T-helper 2 cell treated with Interferon-gamma antibody and Interleukin-4, amounts not matched to agents 5 μg/mL and 100 μg/mL, for 36 hours (primary cell): ENCODE results near the gene FHIT.
A peak's percentile ranks its signal among the peaks of the same experiment; 100 is the strongest.
"Not testable (repeated sequence)": the region's sequence is repeated elsewhere in the genome, so short reads cannot be mapped to it uniquely, and the experiment has no call there.

Experiments
- DNase-seq: peaks from one replicate; pipeline ENCODE4 v3.0.0; 2021; ENCODE audit warnings: low spot score
- H3K27ac Mint-ChIP-seq: one replicate; pipeline ENCODE4 v1.8.0; 2021; ENCODE audit warnings: mild to moderate bottlenecking, mixed read lengths
- H3K27me3 Mint-ChIP-seq: one replicate; pipeline ENCODE4 v1.8.0; 2021; ENCODE audit warnings: low read depth, mixed read lengths
- H3K36me3 Mint-ChIP-seq: one replicate; pipeline ENCODE4 v1.8.0; 2021; ENCODE audit warnings: low read depth, mixed read lengths
- H3K4me1 Mint-ChIP-seq: one replicate; pipeline ENCODE4 v1.8.0; 2021; ENCODE audit warnings: low read depth, mixed read lengths
- H3K4me3 Mint-ChIP-seq: one replicate; pipeline ENCODE4 v1.8.0; 2022; ENCODE audit warnings: mild to moderate bottlenecking, moderate library complexity, mixed read lengths
- H3K9me3 Mint-ChIP-seq: one replicate; pipeline ENCODE4 v1.8.0; 2021; ENCODE audit warnings: mixed read lengths

FHIT gene

DNA sequence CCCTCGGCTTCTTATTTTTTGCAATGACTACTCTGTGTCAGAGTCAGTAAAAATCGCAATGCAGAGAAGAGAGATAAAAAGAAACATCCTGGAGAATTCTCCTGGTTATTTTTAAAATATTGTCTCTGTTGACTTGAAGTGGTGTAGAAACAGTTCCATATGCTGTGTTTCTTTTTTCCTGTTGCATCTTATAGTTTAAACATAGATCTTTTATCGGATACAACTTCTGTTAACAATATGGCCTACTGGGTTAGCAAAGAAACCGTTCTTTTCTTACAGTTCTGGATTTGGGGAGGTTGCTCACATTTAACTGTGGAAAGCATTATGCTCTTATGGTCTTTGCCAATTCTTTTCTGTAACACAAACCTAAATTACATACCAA lies 1432.3 kb downstream of the FHIT start:
- Mint-ChIP-seq H3K27me3 (no peaks in the 10 kb centered on the region), H3K4me3 (no peak overlapping the region), H3K4me1 (peaks cover 8% of the 10 kb centered on the region), H3K36me3 (peaks cover 26% of the 10 kb centered on the region), H3K27ac (no peak overlapping the region), H3K9me3 (peaks cover 28% of the 10 kb centered on the region)
- no peak for DNase-seq

DNA sequence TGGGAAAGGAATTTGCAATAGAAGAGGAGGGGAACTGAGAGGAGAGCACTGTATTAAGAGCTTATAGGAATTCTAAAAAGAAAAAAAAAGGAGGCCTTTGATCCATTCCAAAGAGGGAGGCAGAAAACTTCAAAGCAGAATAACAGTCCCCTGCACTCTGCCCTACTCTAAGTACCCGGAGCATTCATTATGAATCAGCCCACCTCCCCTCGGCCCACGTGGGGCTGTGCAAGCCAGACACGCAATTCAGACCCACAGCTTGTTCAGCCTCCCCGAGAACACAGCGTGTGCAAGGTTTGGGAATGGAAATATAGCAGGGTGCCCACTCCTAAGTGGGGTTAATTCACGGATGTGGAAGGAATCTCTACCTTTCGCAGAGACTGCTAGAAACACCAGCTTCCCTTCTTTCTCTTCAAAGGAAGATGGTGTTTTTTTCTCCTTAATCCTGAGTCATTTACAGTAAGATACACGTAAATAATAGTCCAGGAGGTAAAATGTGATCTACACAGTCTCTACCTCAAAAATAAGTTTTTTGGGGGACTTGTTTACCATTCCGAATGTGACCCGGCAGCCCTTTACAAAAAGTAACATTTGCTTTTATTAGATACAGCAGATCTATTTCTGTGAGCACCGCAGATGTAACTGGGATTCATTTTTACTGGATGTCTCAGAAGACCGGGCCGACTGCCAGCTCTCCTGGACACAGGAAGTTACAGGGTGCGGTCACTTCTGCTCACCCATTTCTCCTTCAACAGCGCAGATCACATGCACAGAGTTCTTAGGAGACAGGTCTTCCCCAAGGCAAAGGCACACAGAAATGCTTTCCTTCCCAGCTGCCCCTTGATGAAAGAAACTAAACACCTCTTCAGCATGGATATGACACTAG lies 1433.0 kb downstream of the FHIT start:
- peak overlapping the region; percentile 17 for H3K27ac Mint-ChIP-seq
- H3K36me3 Mint-ChIP-seq: peaks cover 23% of the 10 kb centered on the region
- H3K27me3 Mint-ChIP-seq: no peaks in the 10 kb centered on the region
- peaks cover 2% of the 10 kb centered on the region for H3K4me1 Mint-ChIP-seq
- peaks cover 22% of the 10 kb centered on the region for H3K9me3 Mint-ChIP-seq
- no peak overlapping the region for H3K4me3 Mint-ChIP-seq
- DNase-seq: no peak

DNA sequence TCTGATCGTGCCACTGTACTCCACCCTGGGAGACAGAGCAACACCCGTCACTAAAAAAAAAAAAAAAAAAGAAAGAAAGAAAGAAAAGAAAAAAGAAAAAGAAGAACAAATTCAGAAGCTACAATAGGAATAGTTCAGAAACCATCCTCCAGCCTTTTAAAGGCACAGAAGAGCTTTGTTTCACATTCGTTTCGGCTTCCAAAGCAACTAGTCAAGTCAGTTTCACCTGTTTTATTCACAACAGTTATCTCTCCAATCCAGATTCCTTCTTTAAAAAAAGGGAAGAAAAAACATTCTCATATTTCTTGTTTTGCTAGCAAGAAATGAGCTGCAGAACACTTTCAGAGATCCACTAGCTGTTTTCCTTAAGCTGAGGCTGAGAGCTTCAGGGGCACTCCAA lies 1433.7 kb downstream of the FHIT start:
- Mint-ChIP-seq H3K27ac (peak overlapping the region; percentile 17), H3K27me3 (no peaks in the 10 kb centered on the region), H3K4me3 (no peak overlapping the region), H3K36me3 (peaks cover 15% of the 10 kb centered on the region), H3K9me3 (peaks cover 14% of the 10 kb centered on the region), H3K4me1 (no peaks in the 10 kb centered on the region)
- no peak for DNase-seq

DNA sequence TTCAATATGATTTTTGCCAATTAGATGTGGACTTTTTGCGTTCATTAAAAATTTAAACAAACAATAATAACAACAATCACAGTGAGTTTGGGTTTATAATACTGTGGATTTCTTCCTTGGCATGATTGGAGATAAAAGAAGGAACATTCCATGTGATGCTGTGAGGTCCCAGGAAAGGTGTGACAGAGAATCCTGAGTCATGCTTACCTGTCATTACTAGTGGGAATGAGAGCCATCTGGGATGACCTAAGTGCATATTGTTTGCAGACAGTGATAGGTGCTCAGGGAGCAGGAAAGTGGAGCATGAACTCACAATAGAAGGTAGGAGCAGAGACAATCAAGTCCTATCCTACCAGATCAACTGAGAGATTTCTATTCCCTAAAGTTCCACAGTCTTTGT lies 1434.9 kb downstream of the FHIT start:
- no peak for DNase-seq
- no peak overlapping the region for H3K4me3 Mint-ChIP-seq
- H3K27me3 Mint-ChIP-seq: no peaks in the 10 kb centered on the region
- H3K36me3 Mint-ChIP-seq: peaks cover 11% of the 10 kb centered on the region
- H3K27ac Mint-ChIP-seq: no peak overlapping the region
- H3K4me1 Mint-ChIP-seq: peaks cover 3% of the 10 kb centered on the region
- H3K9me3 Mint-ChIP-seq: peaks cover 7% of the 10 kb centered on the region

DNA sequence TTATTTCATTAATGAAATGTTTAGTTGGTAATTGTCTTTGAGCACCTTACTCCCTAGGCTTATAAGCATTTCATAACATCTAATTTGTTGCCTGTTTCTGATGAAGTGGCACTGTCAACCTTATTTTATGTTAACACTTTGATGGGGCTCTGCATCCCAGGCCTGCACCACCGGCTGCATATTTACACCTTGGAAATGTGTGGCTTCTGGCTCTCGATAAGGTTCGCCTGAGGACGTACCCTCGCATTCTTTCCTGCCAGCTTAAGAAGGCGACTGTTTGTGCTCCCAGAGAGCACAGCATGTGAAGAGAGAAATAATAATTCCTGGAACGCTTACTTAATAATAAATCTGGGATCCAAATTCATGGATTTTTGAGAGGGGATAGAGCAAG lies 1438.1 kb downstream of the FHIT start:
- H3K36me3 Mint-ChIP-seq: peaks cover 5% of the 10 kb centered on the region
- no peaks in the 10 kb centered on the region for H3K9me3 Mint-ChIP-seq
- H3K27ac Mint-ChIP-seq: no peak overlapping the region
- no peak overlapping the region for H3K4me3 Mint-ChIP-seq
- H3K27me3 Mint-ChIP-seq: no peaks in the 10 kb centered on the region
- DNase-seq: no peak
- H3K4me1 Mint-ChIP-seq: peaks cover 8% of the 10 kb centered on the region

DNA sequence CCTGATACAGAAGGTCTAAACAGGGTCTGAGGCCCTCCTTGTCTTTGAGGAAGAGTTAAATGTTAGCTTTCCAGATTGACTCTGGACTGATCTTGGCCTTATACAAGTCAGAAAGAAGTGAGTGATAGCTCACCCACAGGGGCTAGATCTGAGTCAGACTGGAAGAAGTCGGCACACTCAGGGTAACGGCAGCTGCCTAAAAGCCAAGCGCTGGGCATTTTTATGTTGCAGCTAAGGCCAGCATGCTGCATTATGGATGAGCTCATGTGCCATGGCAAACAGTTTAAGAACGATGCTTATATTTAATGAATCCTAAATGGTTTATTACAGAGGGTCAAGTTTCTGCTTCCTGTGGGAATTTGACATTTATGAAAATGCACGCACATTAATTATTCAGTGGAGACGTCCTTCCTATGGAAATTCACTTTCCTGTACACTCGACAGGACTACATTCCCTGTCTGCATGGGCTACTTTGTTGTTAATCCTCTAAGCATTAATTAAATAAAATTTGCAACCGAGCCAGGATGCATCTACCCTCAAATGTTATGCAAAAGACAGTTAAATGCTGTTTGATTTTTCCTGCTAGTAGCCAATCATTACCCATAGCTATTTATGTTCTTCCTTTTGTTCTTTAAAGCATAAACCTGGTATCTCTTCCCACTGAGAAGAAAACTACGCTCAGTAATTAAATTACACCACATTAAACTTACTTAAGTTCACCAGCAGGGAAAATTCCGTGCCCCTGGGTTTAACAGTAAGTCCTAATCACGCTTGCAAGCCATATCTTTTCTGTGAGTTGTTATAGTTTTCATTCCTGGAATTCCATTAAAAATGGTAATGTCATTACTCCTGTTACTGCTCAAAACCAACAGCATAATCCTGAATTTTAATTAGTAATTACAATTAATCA lies 1438.8 kb downstream of the FHIT start:
- peaks cover 5% of the 10 kb centered on the region for H3K36me3 Mint-ChIP-seq
- H3K27me3 Mint-ChIP-seq: no peaks in the 10 kb centered on the region
- no peak for DNase-seq
- no peak overlapping the region for H3K27ac Mint-ChIP-seq
- peaks cover 8% of the 10 kb centered on the region for H3K4me1 Mint-ChIP-seq
- no peak overlapping the region for H3K4me3 Mint-ChIP-seq
- H3K9me3 Mint-ChIP-seq: no peaks in the 10 kb centered on the region

DNA sequence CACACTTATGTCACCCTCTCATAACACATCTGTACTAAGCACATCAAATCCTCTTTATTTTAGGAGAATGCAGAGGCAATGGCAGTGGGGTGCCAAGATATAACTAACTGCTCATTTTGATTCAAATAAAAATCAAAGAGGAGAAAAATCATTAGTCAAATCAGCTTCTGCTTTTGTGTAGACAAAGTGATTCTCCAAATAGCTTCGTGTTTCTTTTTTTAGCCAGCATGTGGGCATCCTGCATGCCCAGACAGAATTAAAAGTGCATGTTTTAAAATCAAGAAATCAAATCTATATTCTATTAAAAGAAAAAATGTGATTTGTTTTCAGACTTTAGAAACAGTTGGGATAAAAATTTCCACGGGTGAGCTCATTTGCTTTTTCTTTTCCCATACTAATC lies 1440.1 kb downstream of the FHIT start:
- Mint-ChIP-seq H3K9me3 (no peaks in the 10 kb centered on the region), H3K27ac (no peak overlapping the region), H3K27me3 (no peaks in the 10 kb centered on the region), H3K36me3 (peaks cover 5% of the 10 kb centered on the region), H3K4me3 (no peak overlapping the region), H3K4me1 (peaks cover 8% of the 10 kb centered on the region)
- DNase-seq: no peak

DNA sequence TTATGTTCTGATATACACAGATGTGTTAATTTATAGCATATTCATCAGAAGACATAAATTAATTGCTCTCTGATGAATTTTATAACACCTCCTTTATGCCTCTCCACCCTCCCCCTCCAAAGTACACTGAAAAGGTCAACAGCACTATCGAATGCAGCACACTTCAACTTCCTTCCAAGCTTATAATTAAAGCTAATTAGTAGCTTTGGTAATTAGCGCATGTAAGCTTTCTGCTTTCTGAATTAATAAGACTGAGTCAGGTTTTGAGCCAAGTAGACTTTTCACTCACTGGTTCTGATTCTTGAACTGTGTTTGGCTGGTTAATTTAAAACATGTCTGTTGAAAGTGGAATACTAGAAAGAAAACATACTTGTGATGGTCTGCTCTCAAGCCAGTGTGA lies 1440.6 kb downstream of the FHIT start:
- Mint-ChIP-seq H3K4me3 (no peak overlapping the region), H3K27ac (no peak overlapping the region), H3K27me3 (no peaks in the 10 kb centered on the region), H3K9me3 (no peaks in the 10 kb centered on the region), H3K4me1 (peaks cover 8% of the 10 kb centered on the region), H3K36me3 (peaks cover 5% of the 10 kb centered on the region)
- no peak for DNase-seq

DNA sequence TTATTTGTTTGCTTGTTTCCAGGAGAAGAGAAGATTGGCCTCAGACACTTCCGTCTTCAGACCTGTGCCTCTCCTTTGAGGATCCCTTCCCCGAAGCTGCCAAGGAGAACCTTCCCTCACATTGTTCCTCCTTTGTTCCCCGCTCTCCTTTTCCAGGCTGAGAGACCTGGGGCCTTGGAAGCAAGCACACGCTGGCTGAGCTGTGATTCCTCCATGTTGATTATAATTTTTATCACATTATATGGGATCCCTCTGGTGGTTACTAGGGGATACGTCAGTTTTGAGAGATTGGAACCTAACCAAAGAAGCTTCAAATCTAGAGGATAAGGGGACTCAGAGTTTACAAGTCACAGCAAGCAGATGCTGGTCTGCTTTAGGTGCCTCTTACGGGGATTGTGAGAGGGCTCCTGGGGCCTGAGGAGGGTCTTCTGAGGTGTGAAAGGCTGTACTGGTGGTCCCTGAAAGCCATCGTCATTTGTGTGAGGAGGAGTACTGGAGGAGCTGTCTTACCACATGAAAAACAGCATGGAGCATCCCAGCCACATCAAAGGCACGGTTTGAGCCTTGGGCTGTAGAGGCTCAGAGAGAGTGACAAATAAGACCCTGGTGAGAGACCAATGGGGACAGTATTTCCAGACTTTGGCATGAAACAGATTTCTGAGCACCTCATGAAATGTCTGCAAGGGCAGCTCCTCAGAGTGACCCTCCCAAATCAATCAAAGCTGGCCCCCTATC lies 1441.4 kb downstream of the FHIT start:
- Mint-ChIP-seq H3K4me3 (no peak overlapping the region), H3K36me3 (peaks cover 5% of the 10 kb centered on the region), H3K4me1 (peaks cover 8% of the 10 kb centered on the region), H3K27ac (no peak overlapping the region), H3K27me3 (no peaks in the 10 kb centered on the region), H3K9me3 (no peaks in the 10 kb centered on the region)
- DNase-seq: no peak

DNA sequence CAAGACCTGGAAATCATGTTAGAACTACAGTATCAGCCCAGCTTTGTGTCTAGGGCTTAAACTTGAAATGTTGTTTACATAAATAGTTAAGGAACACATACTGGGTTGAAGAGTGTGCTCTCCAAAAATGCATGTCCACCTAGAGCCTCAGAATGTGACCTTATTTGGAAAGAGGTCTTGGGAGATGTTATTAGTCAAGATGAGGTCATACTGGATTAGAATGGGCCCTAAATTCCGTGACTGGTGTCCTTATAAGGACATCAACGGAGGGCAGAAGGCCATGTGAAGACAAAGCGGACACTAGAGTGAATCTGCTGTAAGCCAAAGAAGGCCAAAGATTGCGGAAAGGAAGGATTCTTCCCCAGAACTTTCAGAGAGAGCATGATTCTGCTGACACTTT lies 1442.2 kb downstream of the FHIT start:
- H3K4me3 Mint-ChIP-seq: no peak overlapping the region
- no peak for DNase-seq
- peaks cover 3% of the 10 kb centered on the region for H3K36me3 Mint-ChIP-seq
- H3K27me3 Mint-ChIP-seq: no peaks in the 10 kb centered on the region
- H3K4me1 Mint-ChIP-seq: peaks cover 8% of the 10 kb centered on the region
- no peaks in the 10 kb centered on the region for H3K9me3 Mint-ChIP-seq
- no peak overlapping the region for H3K27ac Mint-ChIP-seq

DNA sequence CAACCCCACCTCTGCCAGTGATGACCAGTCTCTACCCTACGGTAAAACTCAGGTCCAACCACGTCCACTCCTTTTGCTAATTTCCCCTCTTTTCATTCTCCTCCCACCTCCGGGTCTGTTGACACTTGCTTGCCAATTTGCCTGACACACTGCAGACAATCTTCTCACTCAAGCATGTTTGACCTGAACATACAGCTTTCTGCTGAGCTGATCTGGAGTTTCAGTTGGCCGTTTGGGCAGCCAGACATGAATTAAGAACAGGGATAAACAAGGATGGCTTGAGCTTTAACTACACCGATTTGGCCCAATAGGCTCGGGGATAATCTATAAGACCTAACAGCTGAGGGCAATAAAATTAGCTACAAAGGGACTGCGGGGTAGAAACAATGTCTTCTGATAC lies 1442.8 kb downstream of the FHIT start:
- Mint-ChIP-seq H3K27me3 (no peaks in the 10 kb centered on the region), H3K4me3 (no peak overlapping the region), H3K36me3 (no peaks in the 10 kb centered on the region), H3K9me3 (no peaks in the 10 kb centered on the region), H3K27ac (no peak overlapping the region), H3K4me1 (peaks cover 8% of the 10 kb centered on the region)
- DNase-seq: no peak

DNA sequence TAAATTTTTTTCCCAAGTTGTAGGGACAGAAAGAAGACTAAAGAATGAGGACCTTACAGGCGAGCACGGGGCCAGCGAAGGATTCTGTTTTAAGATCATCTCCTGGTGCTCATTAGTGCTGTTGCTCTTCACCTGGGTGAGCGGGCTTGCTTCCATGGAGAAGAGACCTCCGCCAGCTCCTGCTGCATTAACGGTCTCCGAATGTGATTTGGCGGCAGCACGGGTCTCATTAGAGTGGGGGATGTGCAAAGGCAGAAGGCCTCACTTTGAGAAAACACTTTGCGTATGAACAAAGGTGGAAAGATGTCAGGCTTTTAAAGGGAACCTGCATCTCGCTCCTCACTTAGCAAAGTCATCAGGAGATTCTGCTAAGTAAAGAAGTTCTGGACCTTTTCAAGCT lies 1448.0 kb downstream of the FHIT start:
- Mint-ChIP-seq H3K4me3 (no peak overlapping the region), H3K27me3 (no peaks in the 10 kb centered on the region), H3K4me1 (peaks cover 13% of the 10 kb centered on the region), H3K27ac (no peak overlapping the region), H3K36me3 (peaks cover 6% of the 10 kb centered on the region), H3K9me3 (no peaks in the 10 kb centered on the region)
- DNase-seq: no peak

DNA sequence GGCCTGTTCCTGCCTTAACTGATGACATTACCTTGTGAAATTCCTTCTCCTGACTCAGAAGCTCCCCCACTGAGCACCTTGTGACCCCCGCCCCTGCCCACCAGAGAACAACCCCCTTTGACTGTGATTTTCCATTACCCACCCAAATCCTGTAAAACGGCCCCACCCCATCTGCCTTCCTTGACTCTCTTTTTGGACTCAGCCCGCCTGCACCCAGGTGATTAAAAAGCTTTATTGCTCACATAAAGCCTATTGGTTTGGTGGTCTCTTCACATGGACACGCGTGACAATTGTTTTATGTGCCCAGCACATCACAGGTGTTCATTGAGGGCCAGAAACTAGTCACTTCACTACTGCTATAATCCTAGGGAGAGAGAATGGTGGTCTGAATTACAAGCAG lies 1448.8 kb downstream of the FHIT start:
- peaks cover 13% of the 10 kb centered on the region for H3K4me1 Mint-ChIP-seq
- not testable (repeated sequence) for H3K36me3 Mint-ChIP-seq, H3K27ac Mint-ChIP-seq, H3K4me3 Mint-ChIP-seq, H3K9me3 Mint-ChIP-seq, H3K27me3 Mint-ChIP-seq, DNase-seq

DNA sequence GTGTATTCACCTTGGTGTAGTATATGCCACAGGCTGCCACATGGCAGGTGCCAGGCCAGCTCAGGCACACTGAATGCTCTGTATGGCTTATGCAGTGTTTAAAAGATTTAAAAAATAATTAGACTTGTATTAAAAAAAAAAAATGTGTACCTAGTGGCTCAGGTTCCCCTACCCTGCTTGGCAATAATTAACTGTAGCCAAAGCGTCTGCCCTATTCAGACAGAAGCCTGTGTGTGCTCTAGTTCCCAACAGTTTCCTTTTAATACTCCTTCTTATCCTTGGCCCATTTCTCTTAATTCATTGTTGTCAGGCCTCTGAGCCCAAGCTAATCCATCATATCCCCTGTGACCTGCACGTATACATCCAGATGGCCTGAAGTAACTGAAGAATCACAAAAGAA lies 1449.2 kb downstream of the FHIT start:
- no peaks in the 10 kb centered on the region for H3K27me3 Mint-ChIP-seq
- H3K4me1 Mint-ChIP-seq: peaks cover 13% of the 10 kb centered on the region
- H3K36me3 Mint-ChIP-seq: peaks cover 6% of the 10 kb centered on the region
- no peaks in the 10 kb centered on the region for H3K9me3 Mint-ChIP-seq
- no peak overlapping the region for H3K27ac Mint-ChIP-seq
- DNase-seq: no peak
- H3K4me3 Mint-ChIP-seq: no peak overlapping the region
